ENCODE data around the gene MAP4K2. TPM values are rescaled to one million over a fixed set of nuclear protein-coding genes. Genes with fewer than 3 reads are reported as not detected.

MAP4K2 gene
- total RNA-seq, 1 experiment from 2014 or later: 16.8 TPM

- Mint-ChIP-seq H3K27me3 (ENCODE audit: insufficient read depth, unreplicated experiment) (no peaks in the 10 kb centered on the region), H3K36me3 (ENCODE audit: insufficient read depth, unreplicated experiment) (peaks cover 100% of the 10 kb centered on the region), H3K27ac (ENCODE audit: unreplicated experiment) (no peak overlapping the region), H3K4me3 (ENCODE audit: unreplicated experiment) (no peak overlapping the region), H3K9me3 (ENCODE audit: unreplicated experiment) (no peaks in the 10 kb centered on the region), H3K4me1 (ENCODE audit: low read depth, unreplicated experiment) (no peaks in the 10 kb centered on the region)
- peaks cover 37% of the 10 kb centered on the region for H3K36me3 ChIP-seq (ENCODE audit: control insufficient read depth, insufficient read depth, low read length)
- BruUV-seq (replicated peaks): no TSS peak
- ChIA-PET CTCF (interaction anchor here (0.7 kb wide), 1 partner anchor 117 kb away, joined by 4 read pairs; no protein-coding TSS in a partner anchor), POLR2A (no interaction called here)
- H3K9me3 ChIP-seq: no peaks in the 10 kb centered on the region
- H3K4me3 ChIP-seq (ENCODE audit: low read depth, low read length): no peak overlapping the region
- H3K27me3 ChIP-seq (replicated peaks; ENCODE audit: control insufficient read depth, insufficient read depth, low read length): no peaks in the 10 kb centered on the region
- H3K4me1 ChIP-seq: no peaks in the 10 kb centered on the region
- peak; percentile 71 to 80 for TF ChIP-seq CTCF (IDR thresholded peaks at IDR 0.05; ENCODE audit: insufficient read depth in 1 of 2, low read depth in 1 of 2, low read length in 1 of 2, severe bottlenecking in 1 of 2, unreplicated experiment in 1 of 2)
- peak; percentile 76 to 83 for DNase-seq
- intact Hi-C loops (cut with micrococcal nuclease; ENCODE audit: unreplicated experiment): loop anchor here (2.0 kb wide), 1 partner anchor 79 kb away; no protein-coding TSS in a partner anchor
Observed at GRCh38 chr11:64767344-64768299, 35.4 kb downstream of the MAP4K2 start.

GRCh38 chr11:64766881-64767280, 36.1 kb downstream of the MAP4K2 start:
- intact Hi-C loops (cut with micrococcal nuclease; ENCODE audit: unreplicated experiment): loop anchor here (2.0 kb wide), 1 partner anchor 78 kb away; no protein-coding TSS in a partner anchor
- no peaks in the 10 kb centered on the region for H3K27me3 ChIP-seq (replicated peaks; ENCODE audit: control insufficient read depth, insufficient read depth, low read length)
- ChIA-PET CTCF (interaction anchor here (0.7 kb wide), 1 partner anchor 116 kb away, joined by 4 read pairs; no protein-coding TSS in a partner anchor), POLR2A (interaction anchor here (0.6 kb wide), 1 partner anchor 14 kb away, joined by 3 read pairs; no protein-coding TSS in a partner anchor)
- H3K36me3 ChIP-seq (ENCODE audit: control insufficient read depth, insufficient read depth, low read length): peaks cover 37% of the 10 kb centered on the region
- no TSS peak for BruUV-seq (replicated peaks)
- no peaks in the 10 kb centered on the region for H3K9me3 ChIP-seq
- no peak overlapping the region for H3K4me3 Mint-ChIP-seq (ENCODE audit: unreplicated experiment)
- no peaks in the 10 kb centered on the region for H3K9me3 Mint-ChIP-seq (ENCODE audit: unreplicated experiment)
- H3K27me3 Mint-ChIP-seq (ENCODE audit: insufficient read depth, unreplicated experiment): no peaks in the 10 kb centered on the region
- peak overlapping the region; percentile 43 for H3K27ac Mint-ChIP-seq (ENCODE audit: unreplicated experiment)
- DNase-seq: peak in 1 of 2 experiments; percentile 34
- TF ChIP-seq CTCF (IDR thresholded peaks at IDR 0.05; ENCODE audit: insufficient read depth in 1 of 2, low read depth in 1 of 2, low read length in 1 of 2, severe bottlenecking in 1 of 2, unreplicated experiment in 1 of 2): no peak
- peaks cover 100% of the 10 kb centered on the region for H3K36me3 Mint-ChIP-seq (ENCODE audit: insufficient read depth, unreplicated experiment)
- no peaks in the 10 kb centered on the region for H3K4me1 ChIP-seq
- no peak overlapping the region for H3K4me3 ChIP-seq (ENCODE audit: low read depth, low read length)
- H3K4me1 Mint-ChIP-seq (ENCODE audit: low read depth, unreplicated experiment): no peaks in the 10 kb centered on the region

- Mint-ChIP-seq H3K27me3 (ENCODE audit: insufficient read depth, unreplicated experiment) (no peaks in the 10 kb centered on the region), H3K9me3 (ENCODE audit: unreplicated experiment) (no peaks in the 10 kb centered on the region), H3K4me3 (ENCODE audit: unreplicated experiment) (no peak overlapping the region), H3K27ac (ENCODE audit: unreplicated experiment) (peak overlapping the region; percentile 43), H3K4me1 (ENCODE audit: low read depth, unreplicated experiment) (no peaks in the 10 kb centered on the region), H3K36me3 (ENCODE audit: insufficient read depth, unreplicated experiment) (peaks cover 100% of the 10 kb centered on the region)
- Histone ChIP-seq H3K36me3 (ENCODE audit: control insufficient read depth, insufficient read depth, low read length) (peaks cover 35% of the 10 kb centered on the region), H3K4me3 (ENCODE audit: low read depth, low read length) (no peak overlapping the region), H3K27me3 (replicated peaks; ENCODE audit: control insufficient read depth, insufficient read depth, low read length) (no peaks in the 10 kb centered on the region), H3K9me3 (no peaks in the 10 kb centered on the region), H3K4me1 (no peaks in the 10 kb centered on the region)
- POLR2A ChIA-PET: interaction anchor here (0.6 to 0.9 kb wide), 2 partner anchors 13 to 15 kb away, joined by 3 read pairs; no protein-coding TSS in a partner anchor
- DNase-seq: peak in 1 of 2 experiments; percentile 38
- no TSS peak for BruUV-seq (replicated peaks)
- intact Hi-C loops (cut with micrococcal nuclease; ENCODE audit: unreplicated experiment): loop anchor here (2.0 kb wide), 1 partner anchor 77 kb away; no protein-coding TSS in a partner anchor
- TF ChIP-seq CTCF (IDR thresholded peaks at IDR 0.05; ENCODE audit: insufficient read depth in 1 of 2, low read depth in 1 of 2, low read length in 1 of 2, severe bottlenecking in 1 of 2, unreplicated experiment in 1 of 2): no peak
- CTCF ChIA-PET: no interaction called here
Observed at GRCh38 chr11:64765851-64766665, 37.0 kb downstream of the MAP4K2 start.
